ENCODE measurements around the gene SPSB4.

- TF ChIP-seq CTCF (IDR thresholded peaks at IDR 0.05 in 8 of 11, conservative IDR thresholded peaks at IDR 0.05 in 3 of 11) (no peak), POLR2AphosphoS5 (IDR thresholded peaks at IDR 0.05) (no peak)
These were observed 58.6 kb downstream of the SPSB4 start for GRCh38 chr3:141109751-141110150.
